Measurements from ENCODE around the gene IFTAP. TPM values are rescaled to one million over a fixed set of nuclear protein-coding genes. Genes with fewer than 3 reads are reported as not detected.

The IFTAP gene
- total RNA-seq, 2 donors from 2014 or later, result 18.3 to 41.0 TPM

DNA sequence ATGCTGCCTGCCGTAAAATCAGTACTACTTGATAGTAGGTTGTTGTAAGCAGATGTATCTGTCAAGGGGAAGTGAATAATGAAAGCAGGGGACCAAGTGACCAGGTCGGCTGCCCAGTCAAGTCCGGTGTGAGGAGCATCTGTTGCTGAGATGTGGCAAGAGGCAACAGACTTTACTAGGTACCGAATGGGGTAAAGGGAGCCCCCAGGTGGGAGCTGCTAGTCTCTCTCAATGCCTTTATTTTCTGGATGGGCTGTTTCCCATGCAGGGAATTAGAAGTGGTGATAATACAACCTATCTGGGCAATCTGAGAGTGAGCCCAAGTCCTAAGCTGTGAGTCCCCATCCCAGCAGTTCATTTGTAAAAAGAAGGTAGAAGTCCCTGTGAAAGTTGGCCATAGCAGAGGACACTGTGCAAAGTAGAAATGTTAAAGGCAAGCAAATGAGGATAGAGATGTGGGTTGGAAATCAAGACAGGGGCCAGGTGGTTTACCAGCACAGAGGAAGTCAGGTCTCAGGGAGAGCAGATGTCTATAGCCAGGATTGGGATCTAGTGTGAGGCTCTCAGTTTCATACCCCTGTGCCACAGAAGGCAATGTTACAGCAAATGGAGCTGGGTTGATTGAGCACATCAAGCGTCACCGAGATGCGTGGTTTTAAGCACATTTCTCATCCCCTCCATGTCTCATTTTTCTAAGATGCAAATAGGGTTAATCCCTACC lies 94.4 kb downstream of the IFTAP start:
- H3K4me3 ChIP-seq, result no peak overlapping the region
- no peaks in the 10 kb centered on the region for H3K4me1 ChIP-seq (ENCODE audit: control insufficient read depth in 1 of 2, low read depth in 2 of 2)
- no peaks in the 10 kb centered on the region for H3K9me3 ChIP-seq
- TF ChIP-seq, protein P1, sequence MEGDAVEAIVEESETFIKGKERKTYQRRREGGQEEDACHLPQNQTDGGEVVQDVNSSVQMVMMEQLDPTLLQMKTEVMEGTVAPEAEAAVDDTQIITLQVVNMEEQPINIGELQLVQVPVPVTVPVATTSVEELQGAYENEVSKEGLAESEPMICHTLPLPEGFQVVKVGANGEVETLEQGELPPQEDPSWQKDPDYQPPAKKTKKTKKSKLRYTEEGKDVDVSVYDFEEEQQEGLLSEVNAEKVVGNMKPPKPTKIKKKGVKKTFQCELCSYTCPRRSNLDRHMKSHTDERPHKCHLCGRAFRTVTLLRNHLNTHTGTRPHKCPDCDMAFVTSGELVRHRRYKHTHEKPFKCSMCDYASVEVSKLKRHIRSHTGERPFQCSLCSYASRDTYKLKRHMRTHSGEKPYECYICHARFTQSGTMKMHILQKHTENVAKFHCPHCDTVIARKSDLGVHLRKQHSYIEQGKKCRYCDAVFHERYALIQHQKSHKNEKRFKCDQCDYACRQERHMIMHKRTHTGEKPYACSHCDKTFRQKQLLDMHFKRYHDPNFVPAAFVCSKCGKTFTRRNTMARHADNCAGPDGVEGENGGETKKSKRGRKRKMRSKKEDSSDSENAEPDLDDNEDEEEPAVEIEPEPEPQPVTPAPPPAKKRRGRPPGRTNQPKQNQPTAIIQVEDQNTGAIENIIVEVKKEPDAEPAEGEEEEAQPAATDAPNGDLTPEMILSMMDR (IDR thresholded peaks at IDR 0.05), result no peak
- no peaks in the 10 kb centered on the region for H3K36me3 ChIP-seq
- no peak for ATAC-seq (ENCODE audit: insufficient number of reproducible peaks, low FRiP score, low read depth)
- DNase-seq (ENCODE audit: low spot score), result no peak
- H3K27ac ChIP-seq, result no peak overlapping the region
- H3K27me3 ChIP-seq (replicated peaks; ENCODE audit: insufficient read depth), result no peaks in the 10 kb centered on the region

DNA sequence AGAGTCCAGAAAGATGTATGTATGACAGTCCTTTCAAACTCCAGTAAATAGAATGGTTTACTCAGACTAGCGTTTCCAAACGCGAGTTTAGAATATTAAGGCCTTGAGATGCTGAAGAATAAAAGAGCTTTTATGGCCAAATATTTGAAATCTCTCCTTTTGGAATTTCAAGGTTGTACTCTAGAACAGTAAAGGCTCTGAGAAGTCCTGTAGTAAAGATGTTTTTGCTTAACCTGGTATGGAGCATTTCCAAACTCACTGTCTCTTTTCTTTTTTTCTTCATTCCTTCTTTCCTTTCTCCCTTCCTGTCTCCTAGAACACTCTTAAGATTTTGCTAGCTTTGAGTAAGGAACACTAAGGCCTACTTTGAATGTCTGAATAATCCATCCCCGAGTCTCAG lies 95.1 kb downstream of the IFTAP start:
- Histone ChIP-seq H3K4me3 (no peak overlapping the region), H3K27me3 (replicated peaks; ENCODE audit: insufficient read depth) (no peaks in the 10 kb centered on the region), H3K4me1 (ENCODE audit: control insufficient read depth in 1 of 2, low read depth in 2 of 2) (no peaks in the 10 kb centered on the region), H3K36me3 (no peaks in the 10 kb centered on the region), H3K27ac (no peak overlapping the region), H3K9me3 (no peaks in the 10 kb centered on the region)
- TF ChIP-seq, protein P1 (IDR thresholded peaks at IDR 0.05), result no peak
- DNase-seq (ENCODE audit: low spot score) (no peak), ATAC-seq (ENCODE audit: insufficient number of reproducible peaks, low FRiP score, low read depth) (no peak)

DNA sequence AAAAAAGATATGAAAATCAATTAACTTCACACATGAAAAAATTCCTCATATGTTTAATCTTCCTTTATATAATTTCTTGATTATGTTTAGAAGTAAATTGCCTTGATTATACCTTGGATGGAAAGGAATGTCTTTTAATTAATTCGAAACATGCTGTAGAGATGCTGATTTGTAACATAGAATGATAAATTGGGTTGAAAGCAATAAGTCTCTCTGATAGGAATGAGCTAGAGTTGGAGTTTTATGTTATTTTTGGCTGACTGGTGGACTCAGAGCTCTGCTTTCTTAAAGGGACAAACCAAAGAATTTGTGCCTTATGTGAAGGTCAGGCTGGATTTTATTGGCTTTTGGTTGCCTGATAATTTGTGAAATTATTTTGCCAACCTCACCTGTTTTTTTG lies 98.4 kb downstream of the IFTAP start:
- ATAC-seq (ENCODE audit: insufficient number of reproducible peaks, low FRiP score, low read depth) (no peak), DNase-seq (ENCODE audit: low spot score) (no peak)
- no peaks in the 10 kb centered on the region for H3K36me3 ChIP-seq
- H3K4me3 ChIP-seq, result no peak overlapping the region
- H3K9me3 ChIP-seq, result no peaks in the 10 kb centered on the region
- no peak overlapping the region for H3K27ac ChIP-seq
- no peaks in the 10 kb centered on the region for H3K27me3 ChIP-seq (replicated peaks; ENCODE audit: insufficient read depth)
- TF ChIP-seq, protein P1 (IDR thresholded peaks at IDR 0.05), result no peak
- H3K4me1 ChIP-seq (ENCODE audit: control insufficient read depth in 1 of 2, low read depth in 2 of 2), result no peaks in the 10 kb centered on the region

DNA sequence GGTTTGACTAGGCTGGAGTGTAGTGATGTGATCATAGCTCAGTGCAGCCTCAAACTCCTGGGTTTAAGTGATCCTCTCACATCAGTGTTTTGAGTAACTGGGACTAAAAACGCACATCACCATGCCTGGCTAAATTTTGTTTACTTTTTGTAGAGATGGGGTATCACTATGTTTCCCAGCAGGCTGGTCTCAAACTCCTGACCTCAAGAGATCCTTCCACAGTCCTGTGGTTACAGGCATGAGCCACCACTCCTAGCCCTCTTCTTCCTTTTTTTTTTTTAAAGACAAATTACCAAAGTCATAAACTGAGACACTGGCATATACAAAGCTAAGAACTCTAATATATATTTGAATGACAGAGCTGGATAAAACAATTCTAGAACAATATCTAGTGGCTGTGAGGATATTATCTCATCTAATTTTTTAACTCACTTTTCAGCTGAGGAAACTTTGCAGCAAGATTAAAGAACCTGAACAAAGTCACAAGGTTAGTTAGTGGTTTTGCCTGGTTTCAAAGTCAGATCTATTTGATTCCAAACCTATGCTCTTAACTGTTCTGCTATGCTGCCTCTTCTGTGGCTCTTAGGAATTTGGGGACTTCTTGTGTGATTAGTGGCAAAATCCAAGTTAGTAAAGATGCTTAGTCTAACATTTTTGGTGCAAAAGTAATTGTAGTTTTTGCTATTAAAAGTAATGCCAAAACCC lies 99.0 kb downstream of the IFTAP start:
- H3K36me3 ChIP-seq, result no peaks in the 10 kb centered on the region
- H3K4me3 ChIP-seq, result no peak overlapping the region
- no peaks in the 10 kb centered on the region for H3K9me3 ChIP-seq
- no peaks in the 10 kb centered on the region for H3K27me3 ChIP-seq (replicated peaks; ENCODE audit: insufficient read depth)
- TF ChIP-seq, protein P1 (IDR thresholded peaks at IDR 0.05), result no peak
- DNase-seq (ENCODE audit: low spot score) (no peak), ATAC-seq (ENCODE audit: insufficient number of reproducible peaks, low FRiP score, low read depth) (no peak)
- no peaks in the 10 kb centered on the region for H3K4me1 ChIP-seq (ENCODE audit: control insufficient read depth in 1 of 2, low read depth in 2 of 2)
- no peak overlapping the region for H3K27ac ChIP-seq

DNA sequence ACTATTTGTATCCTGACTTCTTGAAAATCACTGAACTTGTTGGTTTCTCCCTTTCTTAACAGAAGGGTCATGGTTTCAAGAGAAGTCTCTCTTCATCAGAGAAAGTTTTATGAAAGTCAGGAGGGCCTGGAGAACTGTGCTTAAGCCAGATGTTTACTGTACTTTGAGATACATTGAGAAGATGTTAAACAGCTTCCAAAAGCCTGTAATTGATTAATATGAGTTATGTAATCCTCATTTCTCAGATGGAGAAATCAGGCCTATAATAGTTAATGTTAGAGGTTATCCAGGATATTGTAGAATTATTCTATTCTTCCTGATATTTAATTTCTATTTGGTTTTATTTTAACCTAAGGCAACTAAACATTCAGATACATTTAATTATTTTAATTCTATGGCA lies 100.8 kb downstream of the IFTAP start:
- no peaks in the 10 kb centered on the region for H3K27me3 ChIP-seq (replicated peaks; ENCODE audit: insufficient read depth)
- ATAC-seq (ENCODE audit: insufficient number of reproducible peaks, low FRiP score, low read depth) (no peak), DNase-seq (ENCODE audit: low spot score) (no peak)
- H3K4me3 ChIP-seq, result no peak overlapping the region
- H3K27ac ChIP-seq, result no peak overlapping the region
- no peaks in the 10 kb centered on the region for H3K9me3 ChIP-seq
- H3K4me1 ChIP-seq (ENCODE audit: control insufficient read depth in 1 of 2, low read depth in 2 of 2), result no peaks in the 10 kb centered on the region
- TF ChIP-seq, protein P1 (IDR thresholded peaks at IDR 0.05), result no peak
- H3K36me3 ChIP-seq, result no peaks in the 10 kb centered on the region

Measured in thoracic aorta (tissue), 2 donors.